HFFc6 (cell line): Measurements from ENCODE around the gene PRR7. TPM values are rescaled to one million over a fixed set of nuclear protein-coding genes. Genes with fewer than 3 reads are reported as not detected.

Experiments
- DNase-seq: peaks from one replicate; pipeline ENCODE4 v3.0.0-alpha.2; 2018
- H3K27ac Mint-ChIP-seq: 2 replicates; pipeline ENCODE4 v1.8.0; 2020; ENCODE audit warnings: mild to moderate bottlenecking, mixed read lengths
- H3K27me3 Mint-ChIP-seq: 2 replicates; pipeline ENCODE4 v1.8.0; 2021; ENCODE audit warnings: mild to moderate bottlenecking, moderate library complexity, mixed read lengths; ENCODE audit not compliant: insufficient read depth
- H3K36me3 Mint-ChIP-seq: 2 replicates; pipeline ENCODE4 v1.8.0; 2021; ENCODE audit warnings: low read depth, mixed read lengths
- H3K4me1 Mint-ChIP-seq: 2 replicates; pipeline ENCODE4 v1.8.0; 2020; ENCODE audit warnings: low read depth, mixed read lengths
- H3K4me3 Mint-ChIP-seq: 2 replicates; pipeline ENCODE4 v1.8.0; 2020; ENCODE audit warnings: mild to moderate bottlenecking, moderate library complexity, mixed read lengths
- H3K9me3 Mint-ChIP-seq: 2 replicates; pipeline ENCODE4 v1.8.0; 2020; ENCODE audit warnings: mild to moderate bottlenecking, mixed read lengths
- total RNA-seq, 6 experiments: library from RNA; stranded (reverse); fragmentation: NEBNext Ultra II Directional; extraction: Animal tissue kit (Norgen Biotek cat#: 25700); gene quantifications; 2 replicates in 1 of 6; 3 replicates in 5 of 6; pipeline ENCODE4 v1.2.3, GENCODE V29; 2021
- TF ChIP-seq, protein P1 (sequence below): fragments of 200-600 bp; sonication (generic); IDR thresholded peaks from 2 replicates; pipeline ENCODE4 v1.5.0; 2021; ENCODE audit warnings: antibody characterized with exemption, mild to moderate bottlenecking

Gene PRR7
- total RNA-seq, 6 experiments from 2014 or later: 8.9 to 16.9 (median 10.4) TPM

DNA sequence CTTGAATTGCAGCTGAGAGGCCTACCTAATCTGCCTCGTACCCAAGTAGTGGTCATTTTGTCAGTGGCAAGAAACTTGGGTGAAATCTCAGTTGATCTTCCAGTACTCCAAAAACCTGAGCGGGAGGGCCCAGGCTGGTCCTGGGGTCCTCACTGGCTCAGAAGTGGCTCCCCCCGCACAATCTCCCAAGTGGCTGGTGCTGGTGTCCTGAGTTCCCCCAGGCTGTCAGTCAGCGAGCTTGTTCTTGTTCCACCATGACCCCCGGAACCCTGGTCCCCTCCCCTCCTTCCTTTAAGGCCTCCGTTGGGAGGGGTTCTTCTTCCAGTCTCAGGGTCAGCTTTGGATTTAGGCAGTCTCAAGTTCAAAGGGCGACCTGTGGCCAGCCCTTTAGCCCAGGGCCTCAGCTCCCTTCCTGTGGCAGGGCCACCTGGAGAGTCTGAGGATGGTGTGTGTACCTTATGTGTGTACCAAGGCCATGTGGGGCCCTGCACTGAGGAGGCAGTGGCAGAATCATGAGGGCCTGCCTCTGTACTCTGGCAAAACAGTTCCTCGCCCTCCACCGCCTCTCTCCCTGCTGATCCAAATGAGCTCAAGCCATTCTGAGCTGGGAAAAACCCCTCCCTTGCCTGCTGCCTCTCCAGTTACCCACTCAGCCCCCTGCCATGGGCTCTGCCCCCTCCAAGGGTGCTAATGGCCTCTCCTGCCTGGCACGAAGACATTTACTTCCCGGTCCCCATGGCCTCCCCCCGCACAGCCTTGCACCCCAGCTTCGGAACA lies 31.3 kb downstream of the PRR7 start:
- Mint-ChIP-seq H3K4me1 (peaks cover 74% of the 10 kb centered on the region), H3K9me3 (peaks cover 14% of the 10 kb centered on the region; the same call in 1 of the 2 replicates), H3K27ac (peak overlapping the region; percentile 83), H3K27me3 (peaks cover 71% of the 10 kb centered on the region), H3K36me3 (peaks cover 22% of the 10 kb centered on the region), H3K4me3 (peak overlapping the region; percentile 48; the same call in 1 of the 2 replicates)
- TF ChIP-seq, protein P1, sequence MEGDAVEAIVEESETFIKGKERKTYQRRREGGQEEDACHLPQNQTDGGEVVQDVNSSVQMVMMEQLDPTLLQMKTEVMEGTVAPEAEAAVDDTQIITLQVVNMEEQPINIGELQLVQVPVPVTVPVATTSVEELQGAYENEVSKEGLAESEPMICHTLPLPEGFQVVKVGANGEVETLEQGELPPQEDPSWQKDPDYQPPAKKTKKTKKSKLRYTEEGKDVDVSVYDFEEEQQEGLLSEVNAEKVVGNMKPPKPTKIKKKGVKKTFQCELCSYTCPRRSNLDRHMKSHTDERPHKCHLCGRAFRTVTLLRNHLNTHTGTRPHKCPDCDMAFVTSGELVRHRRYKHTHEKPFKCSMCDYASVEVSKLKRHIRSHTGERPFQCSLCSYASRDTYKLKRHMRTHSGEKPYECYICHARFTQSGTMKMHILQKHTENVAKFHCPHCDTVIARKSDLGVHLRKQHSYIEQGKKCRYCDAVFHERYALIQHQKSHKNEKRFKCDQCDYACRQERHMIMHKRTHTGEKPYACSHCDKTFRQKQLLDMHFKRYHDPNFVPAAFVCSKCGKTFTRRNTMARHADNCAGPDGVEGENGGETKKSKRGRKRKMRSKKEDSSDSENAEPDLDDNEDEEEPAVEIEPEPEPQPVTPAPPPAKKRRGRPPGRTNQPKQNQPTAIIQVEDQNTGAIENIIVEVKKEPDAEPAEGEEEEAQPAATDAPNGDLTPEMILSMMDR: no peak
- no peak for DNase-seq

DNA sequence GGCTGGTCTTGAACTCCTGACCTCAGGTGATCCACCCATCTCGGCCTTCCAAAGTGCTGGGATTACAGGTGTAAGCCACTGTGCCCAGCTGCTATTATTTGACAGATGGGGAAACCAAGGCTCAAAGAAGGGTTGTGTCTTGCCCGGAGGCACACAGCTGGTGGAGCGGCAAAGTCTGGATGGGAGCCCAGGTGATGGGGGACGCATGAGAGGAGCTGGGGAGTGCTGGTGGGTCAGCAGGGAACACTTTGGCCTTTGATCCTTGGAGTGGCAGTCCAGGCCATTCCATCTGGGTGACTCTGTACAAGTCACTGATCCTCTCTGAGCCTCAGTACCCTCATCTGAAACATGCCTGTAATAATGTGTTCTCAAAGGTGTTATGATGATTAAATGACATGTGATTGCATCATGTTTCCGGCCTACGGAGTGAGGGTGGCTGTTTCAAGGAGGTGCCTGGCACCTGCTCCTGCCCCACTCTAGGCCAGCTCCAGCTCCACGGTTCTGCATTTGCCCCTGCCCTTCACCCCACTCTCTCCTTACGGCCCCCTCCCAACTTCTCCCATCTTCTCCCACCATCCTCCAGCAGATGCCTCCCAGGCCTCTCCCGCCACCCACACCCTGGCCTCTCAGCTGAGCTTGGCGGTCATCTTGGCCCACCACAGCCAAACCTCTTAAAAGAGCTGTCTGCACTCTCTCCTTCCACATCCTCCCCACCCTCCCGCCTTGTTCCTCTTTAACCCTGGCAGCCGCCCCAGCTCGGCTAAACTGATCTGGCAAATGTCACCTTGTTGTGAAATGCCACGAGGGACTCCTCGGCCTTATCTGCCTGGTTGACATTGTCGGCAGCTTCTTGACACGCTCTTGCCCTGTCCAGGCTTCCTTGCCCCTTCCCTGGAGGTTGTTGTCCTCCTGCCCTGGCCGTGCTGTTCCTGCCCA lies 32.4 kb downstream of the PRR7 start:
- peaks cover 76% of the 10 kb centered on the region for H3K27me3 Mint-ChIP-seq
- peak overlapping the region; percentile 83 for H3K27ac Mint-ChIP-seq
- peaks cover 82% of the 10 kb centered on the region for H3K4me1 Mint-ChIP-seq
- H3K36me3 Mint-ChIP-seq: peaks cover 31% of the 10 kb centered on the region
- H3K4me3 Mint-ChIP-seq: peak overlapping the region; percentile 48; the same call in 1 of the 2 replicates
- TF ChIP-seq, protein P1: no peak
- H3K9me3 Mint-ChIP-seq: peaks cover 14% of the 10 kb centered on the region
- DNase-seq: no peak

DNA sequence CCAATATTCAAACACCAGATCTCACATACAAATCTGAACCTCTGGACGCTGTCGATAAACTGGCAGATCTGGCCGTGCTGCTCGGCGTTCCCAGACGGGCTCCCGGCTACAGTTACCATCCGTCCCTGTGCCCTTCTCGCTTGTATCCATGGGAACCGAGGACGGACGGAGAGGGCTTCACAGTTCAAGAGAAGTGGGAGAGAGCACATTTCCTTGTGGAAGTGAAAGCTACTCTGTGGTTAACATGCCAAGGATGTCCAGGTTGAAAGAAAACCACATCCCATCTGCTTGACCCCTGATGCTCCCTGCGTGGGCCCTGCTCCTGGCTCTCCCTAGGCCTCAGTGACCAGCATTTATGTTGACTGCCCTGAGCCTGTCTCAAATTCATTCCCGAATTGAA lies 33.2 kb downstream of the PRR7 start:
- Mint-ChIP-seq H3K4me3 (peak overlapping the region; percentile 48; the same call in 1 of the 2 replicates), H3K9me3 (peaks cover 14% of the 10 kb centered on the region), H3K27me3 (peaks cover 76% of the 10 kb centered on the region), H3K27ac (peak overlapping the region; percentile 83), H3K4me1 (peaks cover 82% of the 10 kb centered on the region), H3K36me3 (peaks cover 39% of the 10 kb centered on the region)
- no peak for DNase-seq
- TF ChIP-seq, protein P1: no peak

DNA sequence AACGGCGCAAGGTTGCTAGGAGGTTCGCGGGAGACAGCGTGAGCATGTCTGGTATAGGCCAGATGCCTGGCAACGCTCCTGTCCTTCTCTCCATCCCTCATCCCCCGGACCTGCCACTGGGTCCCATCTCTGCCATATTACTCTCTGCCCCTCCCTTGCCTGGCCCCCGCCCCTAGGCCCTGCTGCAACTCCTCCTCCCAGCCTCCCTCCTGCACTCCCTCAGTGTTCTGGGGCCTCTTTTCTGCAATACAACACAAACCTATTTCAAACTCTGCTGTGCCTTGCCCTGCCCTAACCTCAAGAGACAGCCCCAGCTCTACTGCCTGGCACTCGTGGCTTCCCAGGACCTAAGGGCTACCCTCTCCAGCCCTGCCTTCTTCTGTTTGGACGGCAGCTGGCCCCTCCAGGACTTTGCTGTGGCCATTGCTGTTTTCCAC lies 35.8 kb downstream of the PRR7 start:
- Mint-ChIP-seq H3K4me3 (peak overlapping the region; percentile 63; the same call in 1 of the 2 replicates), H3K4me1 (peaks cover 78% of the 10 kb centered on the region), H3K36me3 (peaks cover 53% of the 10 kb centered on the region), H3K27me3 (peaks cover 61% of the 10 kb centered on the region), H3K9me3 (peaks cover 14% of the 10 kb centered on the region), H3K27ac (peak overlapping the region; percentile 75)
- no peak for DNase-seq
- TF ChIP-seq, protein P1: no peak

DNA sequence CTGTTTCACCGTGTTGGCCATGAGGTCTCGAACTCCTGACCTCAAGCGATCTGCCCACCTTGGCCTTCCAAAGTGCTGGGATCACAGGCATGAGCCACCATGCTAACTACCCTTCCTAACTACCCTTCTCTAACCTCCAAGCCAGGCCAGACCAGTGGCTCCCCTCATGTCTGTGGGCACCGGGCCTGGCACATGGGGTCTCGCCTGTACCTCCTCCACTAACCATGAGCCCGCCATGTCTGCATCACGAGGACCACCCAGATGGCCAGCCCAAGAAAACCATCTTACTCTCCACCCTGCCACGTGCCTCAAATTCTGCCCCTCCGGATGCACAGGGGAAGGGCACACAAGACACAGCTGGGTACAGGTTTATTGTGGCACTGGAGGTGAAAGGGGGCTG lies 36.4 kb downstream of the PRR7 start:
- TF ChIP-seq, protein P1: no peak

More for the DNA sequence above, 36.4 kb downstream of the PRR7 start:
- Mint-ChIP-seq H3K9me3 (peaks cover 10% of the 10 kb centered on the region), H3K4me1 (peaks cover 72% of the 10 kb centered on the region), H3K4me3 (peak overlapping the region; percentile 63; the same call in 1 of the 2 replicates), H3K36me3 (peaks cover 56% of the 10 kb centered on the region), H3K27me3 (peaks cover 55% of the 10 kb centered on the region), H3K27ac (peak overlapping the region; percentile 75)
- no peak for DNase-seq
